WTC11 (cell line): ENCODE measurements around the gene PLA2G5. TPM values are rescaled to one million over a fixed set of nuclear protein-coding genes. Genes with fewer than 3 reads are reported as not detected.

ENCODE experiments used
- ATAC-seq: fragments of 200-7000 bp; cut with Tn5 transposase; 2 replicates; pipeline ENCODE4 v1.10.0; 2021; ENCODE audit warnings: mild to moderate bottlenecking, moderate library complexity
- CTCF ChIA-PET: fragments of 300-600 bp; sonication (Branson Sonifier 250); formaldehyde crosslinking; loops from one replicate; lab custom pipeline; 2021; ENCODE audit warnings: antibody characterized with exemption; lab: Charles Lee
- POLR2A ChIA-PET: fragments of 350-600 bp; sonication (Branson Sonifier 250); formaldehyde crosslinking; loops from one replicate; lab custom pipeline; 2021; ENCODE audit warnings: antibody characterized with exemption; lab: Charles Lee
- DNase-seq: peaks from one replicate; pipeline ENCODE4 v3.0.0; 2021; ENCODE audit warnings: low spot score
- H3K27ac Mint-ChIP-seq: 2 replicates; pipeline ENCODE4 v1.8.0; 2021; ENCODE audit warnings: mixed read lengths
- H3K27me3 Mint-ChIP-seq: 2 replicates; pipeline ENCODE4 v1.8.0; 2021; ENCODE audit warnings: low read depth, mild to moderate bottlenecking, moderate library complexity, mixed read lengths
- H3K36me3 Mint-ChIP-seq: 2 replicates; pipeline ENCODE4 v1.8.0; 2021; ENCODE audit warnings: mixed read lengths
- H3K4me1 Mint-ChIP-seq: 2 replicates; pipeline ENCODE4 v1.8.0; 2022; ENCODE audit warnings: mixed read lengths
- H3K4me3 Mint-ChIP-seq: 2 replicates; pipeline ENCODE4 v1.8.0; 2021; ENCODE audit warnings: mild to moderate bottlenecking, moderate library complexity, mixed read lengths
- H3K9me3 Mint-ChIP-seq: 2 replicates; pipeline ENCODE4 v1.8.0; 2021; ENCODE audit warnings: mixed read lengths
- ARID4B ChIP-seq: sonication (generic); formaldehyde crosslinking; IDR thresholded peaks from 2 replicates; pipeline ENCODE4 v1.8.0; 2023; ENCODE audit warnings: missing genetic modification reagents, mild to moderate bottlenecking, borderline replicate concordance
- ATF3 ChIP-seq: sonication (generic); formaldehyde crosslinking; conservative IDR thresholded peaks from 2 replicates; pipeline ENCODE4 v1.8.1; 2022; ENCODE audit warnings: mild to moderate bottlenecking, missing genetic modification reagents
- CDX4 ChIP-seq: fragments of 250-450 bp; sonication (Bioruptor Pico); IDR thresholded peaks from 2 replicates; pipeline ENCODE4 v1.9.0; 2021; ENCODE audit warnings: moderate library complexity, mild to moderate bottlenecking, inconsistent platforms, borderline replicate concordance
- E2F5 ChIP-seq: sonication (generic); formaldehyde crosslinking; IDR thresholded peaks from 2 replicates; pipeline ENCODE4 v1.8.1; 2022; ENCODE audit warnings: mild to moderate bottlenecking, moderate library complexity, missing genetic modification reagents
- ELF4 ChIP-seq: sonication (generic); formaldehyde crosslinking; IDR thresholded peaks from 2 replicates; pipeline ENCODE4 v1.8.1; 2022; ENCODE audit warnings: low read depth, mild to moderate bottlenecking, moderate library complexity, missing genetic modification reagents
- GTF2I ChIP-seq: fragments of 250-450 bp; sonication (Bioruptor Pico); conservative IDR thresholded peaks from 2 replicates; pipeline ENCODE4 v1.4.0; 2021; ENCODE audit warnings: mild to moderate bottlenecking
- IRF2 ChIP-seq: sonication (generic); formaldehyde crosslinking; IDR thresholded peaks from 2 replicates; pipeline ENCODE4 v1.8.0; 2022; ENCODE audit warnings: low read depth, missing genetic modification reagents, borderline replicate concordance
- MYBL2 ChIP-seq: sonication (generic); formaldehyde crosslinking; IDR thresholded peaks from 2 replicates; pipeline ENCODE4 v1.8.1; 2023; ENCODE audit warnings: mild to moderate bottlenecking, moderate library complexity, missing genetic modification reagents
- SMAD4 ChIP-seq: sonication (generic); formaldehyde crosslinking; IDR thresholded peaks from 2 replicates; pipeline ENCODE4 v1.8.0; 2022; ENCODE audit warnings: mild to moderate bottlenecking, missing genetic modification reagents
- TEAD4 ChIP-seq: sonication (generic); formaldehyde crosslinking; IDR thresholded peaks from 2 replicates; pipeline ENCODE4 v1.8.0; 2022; ENCODE audit warnings: mild to moderate bottlenecking, missing genetic modification reagents
- TP53 ChIP-seq: sonication (generic); formaldehyde crosslinking; IDR thresholded peaks from 2 replicates; pipeline ENCODE4 v1.8.1; 2023; ENCODE audit warnings: mild to moderate bottlenecking, missing genetic modification reagents
- ZMAT4 ChIP-seq: fragments of 250-450 bp; sonication (Bioruptor Pico); IDR thresholded peaks from 2 replicates; pipeline ENCODE4 v1.9.0; 2021; ENCODE audit warnings: mild to moderate bottlenecking
- ZNF219 ChIP-seq: sonication (generic); formaldehyde crosslinking; IDR thresholded peaks from 2 replicates; pipeline ENCODE4 v1.8.0; 2023; ENCODE audit warnings: missing genetic modification reagents, mild to moderate bottlenecking, borderline replicate concordance
- ZNF512 ChIP-seq: sonication (generic); formaldehyde crosslinking; IDR thresholded peaks from 2 replicates; pipeline ENCODE4 v1.8.1; 2022; ENCODE audit warnings: missing genetic modification reagents, borderline replicate concordance
- total RNA-seq: library from RNA; stranded (reverse); gene quantifications from 3 replicates; pipeline ENCODE4 v1.2.3, GENCODE V29; 2021

The PLA2G5 gene
- total RNA-seq, 1 experiment from 2014 or later: not detected

GRCh38 chr1:20125100-20125499 is 55.1 kb downstream of the PLA2G5 start:
- TF ChIP-seq MYBL2 (no peak), ARID4B (CRISPR knock-in tag) (no peak), SMAD4 (CRISPR knock-in tag) (no peak), GTF2I (no peak), ZNF512 (no peak), ZNF219 (no peak), TEAD4 (CRISPR knock-in tag) (no peak), TP53 (CRISPR knock-in tag) (no peak)
- no peak for DNase-seq
- Mint-ChIP-seq H3K4me1 (no peaks in the 10 kb centered on the region), H3K4me3 (no peak overlapping the region), H3K27ac (no peak overlapping the region), H3K36me3 (peaks cover 6% of the 10 kb centered on the region; the same call in 1 of the 2 replicates), H3K9me3 (peaks cover 6% of the 10 kb centered on the region), H3K27me3 (no peaks in the 10 kb centered on the region; the same call in 1 of the 2 replicates)
- ChIA-PET POLR2A (no interaction called here), CTCF (interaction anchor here (1.2 to 2.1 kb wide), 2 partner anchors 27 to 150 kb away, joined by 5 to 7 read pairs; no protein-coding TSS in a partner anchor)
- no peak for ATAC-seq

GRCh38 chr1:20126041-20126805 is 56.2 kb downstream of the PLA2G5 start:
- no peak for ATAC-seq
- no peak for DNase-seq
- H3K4me1 Mint-ChIP-seq: no peaks in the 10 kb centered on the region
- H3K9me3 Mint-ChIP-seq: peaks cover 11% of the 10 kb centered on the region
- ChIA-PET POLR2A (no interaction called here), CTCF (interaction anchor here (0.9 kb wide), 1 partner anchor 27 kb away, joined by 4 read pairs; no protein-coding TSS in a partner anchor)
- TF ChIP-seq ELF4 (CRISPR knock-in tag): no peak
- no peak for TF ChIP-seq E2F5
- no peak for TF ChIP-seq CDX4
- no peak for TF ChIP-seq GTF2I
- no peak for TF ChIP-seq ZMAT4
- no peak for TF ChIP-seq IRF2 (CRISPR knock-in tag)
- TF ChIP-seq ATF3 (CRISPR knock-in tag): no peak
- no peak overlapping the region for H3K4me3 Mint-ChIP-seq
- H3K27ac Mint-ChIP-seq: no peak overlapping the region
- peaks cover 9% of the 10 kb centered on the region; the same call in 1 of the 2 replicates for H3K36me3 Mint-ChIP-seq
- H3K27me3 Mint-ChIP-seq: no peaks in the 10 kb centered on the region; the same call in 1 of the 2 replicates
